ENCODE data around the gene DDX52. TPM values are rescaled to one million over a fixed set of nuclear protein-coding genes. Genes with fewer than 3 reads are reported as not detected.
"Not testable (repeated sequence)": the region's sequence is repeated elsewhere in the genome, so short reads cannot be mapped to it uniquely, and the experiment has no call there.

DDX52 gene
- total RNA-seq, 2 experiments from 2014 or later: 38.6 to 41.0 TPM

DNA sequence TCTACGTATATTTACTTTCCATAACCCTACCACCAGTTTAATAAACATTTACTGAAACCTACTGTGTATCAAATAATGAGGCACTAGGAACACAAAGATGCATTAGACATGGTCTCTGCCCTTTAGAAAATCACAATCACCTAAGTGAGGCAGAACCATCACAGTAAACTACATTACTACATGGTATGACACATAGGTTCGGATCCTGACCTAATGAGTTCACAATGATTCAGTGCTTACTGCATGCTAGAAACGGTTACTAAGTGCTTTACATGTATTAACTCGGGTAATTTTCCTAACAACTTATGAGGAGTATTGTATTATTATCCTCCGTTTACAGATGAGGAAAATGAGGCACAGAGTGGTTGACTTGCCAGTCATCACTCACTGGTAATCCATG lies 28.9 kb downstream of the DDX52 start:
- Mint-ChIP-seq H3K9me3 (no peaks in the 10 kb centered on the region), H3K36me3 (peaks cover 6% of the 10 kb centered on the region), H3K27me3 (no peaks in the 10 kb centered on the region), H3K27ac (no peak overlapping the region), H3K4me1 (peaks cover 7% of the 10 kb centered on the region), H3K4me3 (no peak overlapping the region)
- no peak for DNase-seq

DNA sequence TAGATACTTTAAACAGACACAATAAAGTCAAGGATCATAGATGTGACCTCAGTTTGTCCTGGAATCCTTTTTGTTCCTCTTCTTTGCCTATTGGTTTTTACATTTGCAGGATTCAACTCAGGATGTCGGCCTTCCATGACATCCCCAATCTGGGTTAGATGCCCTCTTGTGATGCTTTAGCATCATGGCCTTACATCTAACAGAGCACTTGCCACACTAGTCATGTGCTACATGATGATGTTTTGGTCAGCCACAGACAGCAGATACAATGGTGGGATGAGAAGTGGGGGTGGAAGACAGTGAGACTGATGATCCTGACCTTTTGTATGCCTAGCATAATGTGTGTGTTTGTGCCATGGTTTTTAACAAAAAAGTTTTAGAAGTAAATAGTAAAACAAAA lies 32.3 kb downstream of the DDX52 start:
- Mint-ChIP-seq H3K4me1 (peaks cover 17% of the 10 kb centered on the region), H3K27me3 (no peaks in the 10 kb centered on the region), H3K4me3 (no peak overlapping the region), H3K27ac (no peak overlapping the region), H3K36me3 (peaks cover 11% of the 10 kb centered on the region), H3K9me3 (no peaks in the 10 kb centered on the region)
- no peak for DNase-seq

DNA sequence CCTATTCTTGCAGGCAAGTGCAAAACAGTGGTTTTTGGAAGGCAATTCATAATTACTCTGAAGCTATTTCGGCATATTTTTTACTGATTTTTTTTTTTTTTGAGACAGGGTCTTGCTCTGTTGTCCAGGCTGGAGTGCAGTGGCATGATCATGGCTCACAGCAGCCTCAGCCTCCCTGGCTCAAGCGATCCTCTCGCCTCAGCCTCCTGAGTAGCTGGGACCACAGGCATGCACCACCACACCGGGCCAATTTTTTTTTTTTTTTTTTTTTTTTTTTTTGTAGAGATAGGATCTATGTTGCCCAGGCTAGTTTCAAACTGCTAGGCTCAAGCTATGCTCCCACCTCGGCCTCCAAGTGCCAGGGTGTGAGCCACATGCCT lies 33.2 kb downstream of the DDX52 start:
- H3K4me1 Mint-ChIP-seq: peaks cover 24% of the 10 kb centered on the region
- DNase-seq, H3K9me3 Mint-ChIP-seq, H3K27me3 Mint-ChIP-seq: not testable (repeated sequence)
- H3K27ac Mint-ChIP-seq: peak overlapping the region; percentile 91
- H3K4me3 Mint-ChIP-seq: peak overlapping the region; percentile 78
- H3K36me3 Mint-ChIP-seq: peaks cover 15% of the 10 kb centered on the region

DNA sequence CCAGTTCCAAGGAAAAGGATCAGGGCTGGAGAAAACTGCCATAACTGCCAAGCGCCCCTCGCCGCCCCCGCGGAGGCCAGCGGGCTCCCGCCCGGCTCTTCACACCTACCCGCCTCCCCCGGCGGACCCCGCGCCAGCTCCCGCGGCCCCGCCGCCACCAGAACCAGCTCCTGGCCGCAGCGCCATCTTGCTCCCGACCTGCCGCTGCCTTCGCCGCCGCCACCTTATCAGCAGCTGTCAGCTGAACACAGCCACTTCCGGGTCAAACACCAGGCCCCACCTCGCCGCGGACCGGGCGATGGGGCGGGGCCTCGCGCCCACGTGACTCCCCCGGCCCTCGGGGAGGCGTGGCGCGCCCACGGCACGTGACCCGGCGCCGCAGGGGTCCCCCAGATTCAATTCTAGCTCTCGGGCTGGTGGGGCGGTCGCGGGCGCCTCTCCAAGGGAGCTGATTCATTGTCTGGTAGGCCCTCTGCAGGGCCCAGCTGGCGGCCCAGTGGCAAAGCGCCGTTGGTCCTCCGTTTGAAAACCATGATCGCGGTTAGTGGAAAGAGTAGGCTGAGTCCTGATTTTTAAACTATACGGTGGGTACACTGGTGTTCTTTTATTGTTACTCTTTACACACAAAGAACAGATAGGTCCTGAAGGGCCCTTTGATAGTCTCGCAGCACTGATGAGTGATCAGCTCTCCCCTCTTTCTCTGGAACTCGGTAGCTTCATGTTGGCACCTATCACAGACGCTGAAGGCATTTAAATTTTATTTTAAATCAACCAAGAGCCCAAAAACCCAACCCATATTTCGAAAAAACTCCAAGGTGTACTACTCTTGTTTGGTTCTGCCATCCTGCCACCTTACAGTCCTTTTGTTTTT lies 33.8 kb downstream of the DDX52 start, which contains the start of gene SYNRG:
Gene SYNRG, minus strand, starts transcription at position 249 of the 871 bp plus-strand sequence. Its CDS starts 63 bp downstream, at position 186.
- Mint-ChIP-seq H3K27me3 (no peaks in the 10 kb centered on the region), H3K4me3 (peak within 1 kb of the TSS; percentile 78), H3K9me3 (no peaks in the 10 kb centered on the region), H3K36me3 (peaks cover 20% of the 10 kb centered on the region), H3K4me1 (peaks cover 31% of the 10 kb centered on the region), H3K27ac (peak within 1 kb of the TSS; percentile 91)
- DNase-seq: peak; percentile 98

DNA sequence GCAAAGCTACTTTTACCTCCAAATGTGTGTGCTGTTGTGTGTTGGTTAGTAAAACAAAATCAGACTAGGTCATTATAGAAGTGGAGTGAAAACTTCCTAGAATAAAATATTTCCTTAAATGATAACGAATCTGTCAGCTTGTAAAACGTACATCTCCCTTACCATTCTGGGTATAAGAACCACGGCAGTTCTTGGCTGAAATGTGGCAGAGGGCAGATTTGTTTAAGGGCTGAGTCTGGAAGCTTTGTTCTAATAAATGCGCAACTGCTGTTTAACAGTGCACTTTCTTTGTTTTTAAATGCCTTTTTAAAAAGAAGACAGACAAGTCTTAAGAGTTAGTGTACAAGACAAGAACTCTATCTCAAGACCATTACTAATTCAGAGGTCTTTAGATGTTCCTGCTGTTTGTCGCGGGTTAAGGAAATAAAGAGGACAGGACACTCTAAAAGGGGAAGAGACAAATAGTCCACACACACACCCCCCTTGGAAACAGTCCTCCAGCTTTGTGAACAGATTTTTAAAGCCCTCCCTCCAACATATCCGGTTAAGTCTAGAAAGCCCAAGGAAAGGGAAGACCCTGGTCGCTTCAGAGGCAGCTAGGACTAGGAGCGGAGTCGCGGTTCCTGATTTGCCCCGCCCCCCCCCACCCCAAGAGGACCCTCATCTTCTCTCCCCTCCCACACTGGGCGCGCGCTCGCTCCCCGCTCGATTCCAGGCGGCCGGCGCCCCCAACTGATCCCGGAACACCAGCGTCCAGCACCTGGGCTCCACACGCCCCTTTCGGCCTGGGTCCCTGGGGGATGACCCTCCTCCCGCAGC lies 34.7 kb downstream of the DDX52 start:
- H3K4me3 Mint-ChIP-seq: peak overlapping the region; percentile 78
- no peaks in the 10 kb centered on the region for H3K27me3 Mint-ChIP-seq
- H3K9me3 Mint-ChIP-seq: no peaks in the 10 kb centered on the region
- peaks cover 38% of the 10 kb centered on the region for H3K4me1 Mint-ChIP-seq
- peak overlapping the region; percentile 91 for H3K27ac Mint-ChIP-seq
- DNase-seq: no peak
- H3K36me3 Mint-ChIP-seq: peaks cover 28% of the 10 kb centered on the region

DNA sequence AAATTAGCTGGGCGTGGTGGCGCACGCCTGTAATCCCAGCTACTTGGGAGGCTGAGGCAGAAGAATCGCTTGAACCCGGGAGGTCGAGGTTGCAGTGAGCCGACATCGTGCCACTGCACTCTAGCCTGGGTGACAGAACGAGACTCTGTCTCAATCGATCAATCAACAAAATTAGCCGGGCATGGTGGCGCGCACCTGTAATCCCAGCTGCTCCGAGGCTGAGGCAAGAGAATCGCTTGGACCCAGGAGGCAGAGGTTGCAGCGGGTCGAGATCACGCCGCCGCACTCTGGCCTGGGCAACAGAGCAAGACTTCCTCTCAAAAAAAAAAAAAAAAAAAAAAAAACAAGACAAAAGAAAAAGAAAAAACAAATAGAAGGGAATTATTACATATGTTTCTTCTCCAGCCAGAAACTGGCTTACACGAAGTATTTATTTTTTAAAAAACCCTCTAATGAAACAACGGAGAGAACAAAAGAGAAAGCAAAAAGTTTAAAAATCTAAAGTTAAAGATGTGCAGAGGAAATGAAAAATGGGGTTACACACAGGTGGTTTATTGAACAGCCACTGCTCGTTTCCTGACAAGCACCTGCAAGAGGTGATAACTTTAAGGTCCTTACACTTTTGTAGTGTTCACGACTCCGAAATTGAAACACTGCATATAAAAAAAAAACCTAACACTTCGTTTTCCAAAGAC lies 35.5 kb downstream of the DDX52 start:
- no peaks in the 10 kb centered on the region for H3K9me3 Mint-ChIP-seq
- peak overlapping the region; percentile 91 for H3K27ac Mint-ChIP-seq
- H3K4me3 Mint-ChIP-seq: peak overlapping the region; percentile 78
- H3K27me3 Mint-ChIP-seq: no peaks in the 10 kb centered on the region
- H3K4me1 Mint-ChIP-seq: peaks cover 42% of the 10 kb centered on the region
- DNase-seq: peak; percentile 24
- peaks cover 35% of the 10 kb centered on the region for H3K36me3 Mint-ChIP-seq

DNA sequence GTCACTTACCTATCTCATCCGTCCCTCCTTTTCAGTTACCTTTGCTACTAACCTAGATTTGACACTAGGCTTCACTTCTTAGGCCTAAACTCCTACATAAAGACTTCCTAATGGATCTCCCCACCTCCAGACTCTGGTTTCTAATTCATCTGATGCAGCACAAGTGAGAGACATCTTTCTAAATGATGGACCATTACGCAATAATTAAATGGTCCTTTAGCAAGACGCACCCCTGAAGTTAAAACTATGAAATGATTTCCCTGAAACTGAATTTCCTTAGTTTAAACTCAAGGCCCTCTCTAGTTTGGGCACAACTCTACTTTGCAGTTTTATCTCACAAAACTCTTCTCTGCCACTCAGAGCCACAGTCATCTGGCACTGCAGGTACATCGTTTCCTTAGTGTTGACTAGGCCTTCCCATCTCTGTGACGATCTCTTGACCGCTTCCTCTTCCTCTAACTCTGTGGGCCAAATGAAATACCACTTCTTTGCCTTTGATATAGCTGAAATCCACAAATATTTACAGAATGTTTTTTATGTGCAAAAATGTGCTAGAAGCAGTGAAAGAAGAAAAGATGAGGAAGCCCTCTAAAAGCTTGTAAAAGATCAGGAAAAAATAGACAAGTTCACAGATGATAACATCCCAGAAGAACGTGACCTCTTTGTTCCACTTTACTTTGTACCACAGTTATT lies 37.3 kb downstream of the DDX52 start:
- peaks cover 39% of the 10 kb centered on the region for H3K36me3 Mint-ChIP-seq
- peak overlapping the region; percentile 78 for H3K4me3 Mint-ChIP-seq

DNA sequence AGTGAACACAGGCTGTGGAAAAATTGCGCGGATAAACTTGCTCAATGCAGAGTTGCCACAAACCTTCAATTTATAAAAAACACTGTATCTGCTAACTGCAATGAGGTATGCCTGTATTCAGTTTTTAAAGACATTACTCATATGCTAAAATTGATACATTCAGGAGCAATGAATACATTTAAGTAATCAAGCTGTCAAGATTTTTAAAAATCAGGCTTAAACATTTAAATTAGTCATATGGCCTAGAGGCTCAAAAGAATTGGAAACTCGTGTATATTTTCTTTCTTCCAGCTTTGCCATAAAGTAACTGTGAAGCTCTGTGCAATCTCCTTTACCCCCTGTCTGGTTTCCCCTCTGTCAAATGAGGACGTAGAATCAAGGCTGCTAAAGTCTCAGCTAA lies 38.2 kb downstream of the DDX52 start:
- peaks cover 45% of the 10 kb centered on the region for H3K36me3 Mint-ChIP-seq
- DNase-seq: no peak
- peaks cover 55% of the 10 kb centered on the region for H3K4me1 Mint-ChIP-seq
- H3K9me3 Mint-ChIP-seq: no peaks in the 10 kb centered on the region
- peak overlapping the region; percentile 91 for H3K27ac Mint-ChIP-seq
- H3K4me3 Mint-ChIP-seq: peak overlapping the region; percentile 78
- no peaks in the 10 kb centered on the region for H3K27me3 Mint-ChIP-seq

More for the DNA sequence above, 37.3 kb downstream of the DDX52 start:
- H3K27me3 Mint-ChIP-seq: no peaks in the 10 kb centered on the region
- H3K4me1 Mint-ChIP-seq: peaks cover 48% of the 10 kb centered on the region
- peak overlapping the region; percentile 91 for H3K27ac Mint-ChIP-seq
- no peaks in the 10 kb centered on the region for H3K9me3 Mint-ChIP-seq
- peak; percentile 36 for DNase-seq

DNA sequence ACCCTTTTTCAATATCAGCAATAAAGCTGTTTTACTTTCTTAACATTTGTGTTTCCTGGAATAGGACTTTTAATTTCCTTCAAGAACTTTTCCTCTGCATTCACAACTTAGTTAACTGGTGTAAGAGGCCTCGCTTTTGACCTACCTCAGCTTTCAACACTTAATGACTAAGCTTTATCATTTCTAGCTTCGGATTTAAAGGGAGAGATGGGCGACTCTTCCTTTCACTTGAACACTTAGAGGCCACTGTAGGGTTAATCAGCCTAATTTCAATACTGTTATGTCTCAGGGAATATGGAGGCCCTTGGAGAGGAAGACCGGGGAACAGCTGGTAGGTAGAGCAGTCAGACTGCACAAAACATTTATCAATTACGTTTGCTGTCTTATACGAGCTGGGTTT lies 38.7 kb downstream of the DDX52 start:
- peaks cover 47% of the 10 kb centered on the region for H3K36me3 Mint-ChIP-seq
- DNase-seq: no peak
- H3K4me1 Mint-ChIP-seq: peaks cover 51% of the 10 kb centered on the region

DNA sequence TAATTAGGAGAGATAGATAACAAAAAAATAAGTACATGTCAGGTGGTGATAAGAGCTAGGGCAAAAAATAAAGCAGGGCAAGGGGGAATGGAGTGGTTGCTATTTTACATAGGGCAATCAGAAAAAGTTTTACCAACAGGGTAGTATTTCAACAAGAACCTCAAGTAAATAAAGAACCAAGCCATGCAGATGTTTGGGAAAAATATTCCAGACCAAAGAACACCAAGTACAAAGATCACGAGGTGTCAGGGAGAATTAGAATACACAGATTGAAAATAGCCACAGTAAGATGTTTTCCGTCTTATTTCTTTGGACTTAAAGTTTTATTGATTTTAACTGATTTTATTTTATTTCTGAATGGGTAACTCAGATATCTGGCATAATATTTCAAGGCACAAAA lies 45.1 kb downstream of the DDX52 start:
- Mint-ChIP-seq H3K4me3 (no peak overlapping the region), H3K36me3 (peaks cover 36% of the 10 kb centered on the region), H3K9me3 (no peaks in the 10 kb centered on the region), H3K27ac (peak overlapping the region; percentile 47), H3K4me1 (peaks cover 46% of the 10 kb centered on the region), H3K27me3 (no peaks in the 10 kb centered on the region)
- no peak for DNase-seq

More for the DNA sequence above, 38.7 kb downstream of the DDX52 start:
- no peaks in the 10 kb centered on the region for H3K9me3 Mint-ChIP-seq
- no peaks in the 10 kb centered on the region for H3K27me3 Mint-ChIP-seq
- H3K27ac Mint-ChIP-seq: peak overlapping the region; percentile 91
- peak overlapping the region; percentile 78 for H3K4me3 Mint-ChIP-seq

DNA sequence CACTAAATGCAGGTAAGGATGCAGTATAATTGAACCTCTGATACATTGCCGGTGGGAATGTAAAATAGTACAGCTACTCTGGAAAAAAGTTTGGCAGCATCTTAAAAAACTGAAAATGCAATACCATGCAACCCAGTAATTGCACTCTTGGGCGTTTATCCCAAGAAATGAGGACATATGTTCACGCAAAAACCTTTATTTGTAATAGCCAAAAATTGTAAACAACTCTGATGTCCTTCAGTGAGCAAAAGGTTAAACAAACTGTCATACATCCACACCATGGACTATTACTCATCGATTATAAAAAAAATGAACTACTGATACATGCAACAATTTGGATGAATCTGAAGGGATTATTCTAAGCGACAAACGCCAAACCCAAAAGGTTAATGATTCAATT lies 51.0 kb downstream of the DDX52 start:
- Mint-ChIP-seq H3K9me3 (no peaks in the 10 kb centered on the region), H3K4me1 (peaks cover 53% of the 10 kb centered on the region), H3K4me3 (no peak overlapping the region), H3K27ac (no peak overlapping the region), H3K36me3 (peaks cover 27% of the 10 kb centered on the region), H3K27me3 (no peaks in the 10 kb centered on the region)
- no peak for DNase-seq

DNA sequence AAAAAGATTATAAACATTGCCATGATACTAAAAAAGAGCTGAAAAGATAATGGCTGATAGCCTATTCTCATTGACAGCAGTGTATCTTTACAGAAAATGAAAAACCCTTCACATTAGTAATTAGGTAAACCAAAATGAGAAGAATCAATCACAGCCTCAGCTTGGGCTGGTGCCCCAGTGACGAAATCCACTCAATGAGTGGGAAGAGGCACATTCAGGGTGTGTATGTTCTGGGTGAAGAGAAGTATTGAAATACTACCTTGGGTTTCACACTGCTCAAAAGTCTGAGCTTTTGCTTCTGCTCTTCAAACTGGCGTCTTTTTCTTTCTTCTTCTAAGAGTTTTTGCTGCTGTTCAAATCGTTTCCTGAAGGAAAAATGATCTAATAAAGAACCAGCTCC lies 58.2 kb downstream of the DDX52 start:
- Mint-ChIP-seq H3K27ac (no peak overlapping the region), H3K4me1 (peaks cover 14% of the 10 kb centered on the region), H3K4me3 (no peak overlapping the region), H3K27me3 (no peaks in the 10 kb centered on the region), H3K9me3 (no peaks in the 10 kb centered on the region), H3K36me3 (peaks cover 7% of the 10 kb centered on the region)
- DNase-seq: no peak

DNA sequence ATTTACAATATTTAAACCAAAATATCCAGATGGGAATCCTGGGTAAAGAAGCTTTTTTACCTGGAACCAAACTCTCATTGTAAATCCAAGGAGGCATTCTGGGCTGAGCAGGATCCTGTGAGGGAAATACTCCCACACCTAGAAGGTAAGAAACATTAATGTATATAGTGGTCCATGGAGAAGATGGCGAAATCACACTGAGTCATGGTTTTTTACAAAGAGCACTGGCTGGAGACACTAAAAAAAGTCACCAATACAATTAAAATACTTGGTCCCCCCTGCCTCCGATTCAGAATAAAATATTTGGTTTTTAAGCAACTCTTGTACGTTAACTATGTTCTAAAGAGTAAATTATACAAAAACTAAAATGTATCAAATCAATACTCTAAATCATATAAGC lies 67.0 kb downstream of the DDX52 start:
- no peak for DNase-seq
- Mint-ChIP-seq H3K36me3 (peaks cover 36% of the 10 kb centered on the region), H3K27ac (no peak overlapping the region), H3K27me3 (no peaks in the 10 kb centered on the region), H3K4me1 (peaks cover 10% of the 10 kb centered on the region), H3K9me3 (peaks cover 12% of the 10 kb centered on the region), H3K4me3 (no peak overlapping the region)

DNA sequence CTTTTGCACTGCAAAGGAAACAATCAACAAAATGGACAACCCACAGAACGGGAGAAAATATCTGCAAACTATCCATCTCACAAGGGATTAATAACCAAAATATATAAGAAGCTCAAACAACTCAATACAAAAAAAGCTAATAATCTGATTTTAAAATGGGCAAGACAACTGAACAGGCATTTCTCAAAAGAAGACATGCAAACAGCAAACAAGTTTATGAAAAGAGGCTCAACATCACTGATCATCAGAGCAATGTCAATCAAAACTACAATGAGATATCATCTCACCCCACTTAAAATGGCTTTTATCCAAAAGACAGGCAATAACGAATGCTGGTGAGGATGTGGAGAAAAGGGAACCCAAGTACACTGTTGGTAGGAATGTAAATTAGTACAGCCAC lies 68.8 kb downstream of the DDX52 start:
- Mint-ChIP-seq H3K4me1 (peaks cover 10% of the 10 kb centered on the region), H3K27me3 (no peaks in the 10 kb centered on the region), H3K9me3 (peaks cover 12% of the 10 kb centered on the region), H3K27ac (peak overlapping the region; percentile 32), H3K4me3 (no peak overlapping the region), H3K36me3 (peaks cover 33% of the 10 kb centered on the region)
- no peak for DNase-seq

Data from activated naive CD8-positive, alpha-beta T cell treated with anti-CD3 and anti-CD28 coated beads for 36 hours (primary cell).